ENCODE data around the gene GCK. TPM values are rescaled to one million over a fixed set of nuclear protein-coding genes. Genes with fewer than 3 reads are reported as not detected.

GCK gene
- total RNA-seq, 4 donors from 2014 or later: 0.16 to 0.96 TPM; not detected in 2

GRCh38 chr7:44116789-44117666 is 72.2 kb downstream of the GCK start:
- H3K4me3 ChIP-seq: no peak overlapping the region
- H3K36me3 ChIP-seq: no peaks in the 10 kb centered on the region
- H3K27me3 ChIP-seq: no peaks in the 10 kb centered on the region
- WGBS, 2 donors (ENCODE audit: low coverage in 1 of 2): 90% methylated on average over 24 of the region's 25 CpGs; no CpG with 5 or more reads in 1 of the 2 donors
- no peak overlapping the region for H3K27ac ChIP-seq
- H3K4me1 ChIP-seq: peaks cover 0 to 4% (median 0%) of the 10 kb centered on the region in 4 donors
- in situ Hi-C loops (cut with MboI; ENCODE audit: low pct_ligation_motif_present in 1 of 4, low pct_unique_long_range_greater_than_20kb in 1 of 4, low sequenced_read_pairs in 3 of 4) (no loop called here), intact Hi-C loops (cut with DNase I; ENCODE audit: low total_unique reads) (no loop called here)
- DNase-seq: no peak
- no peak for TF ChIP-seq POLR2A (IDR thresholded peaks at IDR 0.05)
- no peak for TF ChIP-seq EP300 (IDR thresholded peaks at IDR 0.05; ENCODE audit: low read depth)
- no peak for TF ChIP-seq POLR2AphosphoS5 (IDR thresholded peaks at IDR 0.05)
- TF ChIP-seq CTCF (IDR thresholded peaks at IDR 0.05): no peak
- H3K9me3 ChIP-seq: no peaks in the 10 kb centered on the region

GRCh38 chr7:44116087-44116788 is 73.0 kb downstream of the GCK start:
- intact Hi-C loops (cut with DNase I; ENCODE audit: low total_unique reads): no loop called here
- in situ Hi-C loops (cut with MboI; ENCODE audit: low pct_ligation_motif_present in 1 of 4, low pct_unique_long_range_greater_than_20kb in 1 of 4, low sequenced_read_pairs in 3 of 4): no loop called here
- H3K9me3 ChIP-seq: no peaks in the 10 kb centered on the region
- H3K27ac ChIP-seq: no peak overlapping the region
- TF ChIP-seq CTCF (IDR thresholded peaks at IDR 0.05) (no peak), EP300 (IDR thresholded peaks at IDR 0.05; ENCODE audit: low read depth) (no peak), POLR2AphosphoS5 (IDR thresholded peaks at IDR 0.05) (no peak), POLR2A (IDR thresholded peaks at IDR 0.05) (no peak)
- WGBS, 2 donors (ENCODE audit: low coverage in 1 of 2): 87% methylated on average over 14 of the region's 17 CpGs; no CpG with 5 or more reads in 1 of the 2 donors
- no peaks in the 10 kb centered on the region for H3K4me1 ChIP-seq
- H3K36me3 ChIP-seq: no peaks in the 10 kb centered on the region
- H3K4me3 ChIP-seq: no peak overlapping the region
- no peaks in the 10 kb centered on the region for H3K27me3 ChIP-seq
- DNase-seq: no peak

- Histone ChIP-seq H3K9me3 (no peaks in the 10 kb centered on the region), H3K36me3 (no peaks in the 10 kb centered on the region)
Observed at GRCh38 chr7:44114586-44115310, 74.5 kb downstream of the GCK start.

More at GRCh38 chr7:44114586-44115310, 74.5 kb downstream of the GCK start:
- intact Hi-C loops (cut with DNase I; ENCODE audit: low total_unique reads) (no loop called here), in situ Hi-C loops (cut with MboI; ENCODE audit: low pct_ligation_motif_present in 1 of 4, low pct_unique_long_range_greater_than_20kb in 1 of 4, low sequenced_read_pairs in 3 of 4) (no loop called here)
- DNase-seq: no peak
- Histone ChIP-seq H3K4me3 (no peak overlapping the region), H3K27me3 (no peaks in the 10 kb centered on the region), H3K27ac (no peak overlapping the region), H3K4me1 (no peaks in the 10 kb centered on the region)
- 84% methylated on average over 11 of the region's 12 CpGs; no CpG with 5 or more reads in 1 of the 2 donors for WGBS, 2 donors (ENCODE audit: low coverage in 1 of 2)
- TF ChIP-seq EP300 (IDR thresholded peaks at IDR 0.05; ENCODE audit: low read depth) (no peak), POLR2A (IDR thresholded peaks at IDR 0.05) (no peak), CTCF (IDR thresholded peaks at IDR 0.05) (no peak), POLR2AphosphoS5 (IDR thresholded peaks at IDR 0.05) (no peak)
